NCI-H1092 (cell line): ENCODE data around the gene SLC6A2.
"Not testable (repeated sequence)": the region's sequence is repeated elsewhere in the genome, so short reads cannot be mapped to it uniquely, and the experiment has no call there.

Experiments
- DNase-seq: peaks from one replicate; lab custom pipeline; 2025; lab: John Stamatoyannopoulos, UW

Gene SLC6A2

GRCh38 chr16:55713103-55713502 lies 57.3 kb downstream of the SLC6A2 start:
- DNase-seq = no peak

GRCh38 chr16:55717326-55717725 lies 61.5 kb downstream of the SLC6A2 start:
- DNase-seq = no peak

- DNase-seq = no peak
These were observed 69.4 kb downstream of the SLC6A2 start for GRCh38 chr16:55725055-55725777.

DNA sequence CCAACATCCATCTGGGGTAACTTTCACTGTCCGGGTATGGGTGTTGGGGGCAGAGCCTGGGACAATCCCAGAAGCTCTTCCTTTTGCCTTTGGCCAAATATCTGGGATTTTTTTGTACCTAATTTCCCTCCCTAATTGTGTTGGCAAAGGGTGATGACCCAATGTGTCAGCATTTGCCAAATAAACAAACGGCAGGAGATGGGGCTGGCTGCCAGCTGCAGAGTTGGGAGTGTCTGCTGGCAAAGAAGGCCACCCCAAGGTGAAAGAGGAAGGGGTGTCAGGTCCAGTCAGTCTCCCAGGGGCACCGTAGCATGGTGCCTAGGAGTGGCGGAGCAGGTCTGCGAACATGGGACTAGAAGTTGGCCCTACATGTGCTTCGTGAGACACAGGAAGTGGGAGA lies 73.0 kb downstream of the SLC6A2 start:
- DNase-seq = no peak

DNA sequence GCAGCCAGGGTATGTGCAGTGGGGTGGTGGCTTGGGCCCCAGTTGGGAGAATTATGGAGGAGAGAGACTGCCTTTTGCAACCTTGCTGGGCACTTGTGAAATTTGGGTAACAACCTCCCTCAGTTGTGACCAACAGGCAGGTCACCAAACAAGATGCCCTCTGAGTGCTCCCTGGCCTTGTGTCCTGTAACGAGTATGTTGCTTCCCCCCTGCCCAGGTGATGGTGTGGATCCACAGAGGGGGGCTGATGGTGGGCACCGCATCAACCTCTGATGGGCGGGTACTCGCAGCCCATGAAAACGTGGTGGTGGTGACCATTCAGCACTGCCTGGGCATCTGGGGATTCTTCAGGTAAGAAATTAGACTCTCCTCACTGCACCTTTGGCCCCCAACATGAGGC lies 74.3 kb downstream of the SLC6A2 start:
- DNase-seq = no peak

- no peak for DNase-seq
These were observed 76.7 kb downstream of the SLC6A2 start for GRCh38 chr16:55732496-55732895.

DNA sequence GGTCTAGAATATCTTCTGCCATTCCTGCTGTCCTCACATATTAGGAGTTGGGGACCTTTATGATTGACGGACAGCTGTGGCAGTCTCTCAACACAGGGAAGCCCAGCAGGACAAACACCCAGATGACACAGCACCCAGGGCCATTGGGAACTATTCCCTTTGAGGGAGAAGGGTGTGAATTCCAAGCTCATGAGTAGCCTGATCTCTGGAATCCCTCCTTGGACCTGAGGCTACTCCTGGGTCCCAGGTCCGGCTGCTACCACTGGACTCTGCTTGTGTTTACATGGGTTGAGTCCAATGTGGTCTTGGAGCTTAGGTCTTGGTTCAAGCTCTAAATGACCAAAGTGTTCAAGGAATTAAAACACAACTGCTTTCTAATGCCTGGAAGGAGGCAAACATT lies 78.9 kb downstream of the SLC6A2 start:
- DNase-seq = no peak

DNA sequence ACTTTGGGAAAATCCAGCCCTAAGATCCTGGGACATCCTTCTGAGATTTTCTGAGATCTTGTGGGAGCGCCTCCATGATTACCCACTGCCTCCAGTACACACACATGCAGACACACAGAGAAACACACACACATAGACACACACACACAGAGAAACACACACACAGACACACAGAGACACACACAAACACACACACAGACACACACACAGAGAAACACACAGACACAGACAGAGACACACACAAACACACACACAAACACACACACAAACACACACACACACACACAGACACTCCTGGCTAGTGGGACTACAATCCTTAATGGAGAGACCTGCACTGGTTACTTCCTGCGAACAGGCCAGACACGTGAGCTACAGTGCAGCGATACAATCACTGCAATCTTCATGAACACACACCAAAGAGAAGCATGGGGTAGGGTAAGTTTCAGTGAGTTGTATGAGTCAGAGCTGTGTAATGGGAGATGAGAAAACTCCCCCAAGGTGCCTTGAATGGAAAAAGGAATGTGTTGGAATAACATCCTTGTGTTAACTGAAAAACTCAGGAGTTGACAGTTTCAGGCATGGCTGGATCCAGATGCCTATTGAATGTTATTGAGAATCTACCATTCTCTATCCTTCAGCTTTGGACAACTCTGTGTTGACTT lies 79.5 kb downstream of the SLC6A2 start:
- no peak for DNase-seq

GRCh38 chr16:55736671-55737070 lies 80.9 kb downstream of the SLC6A2 start:
- no peak for DNase-seq

DNA sequence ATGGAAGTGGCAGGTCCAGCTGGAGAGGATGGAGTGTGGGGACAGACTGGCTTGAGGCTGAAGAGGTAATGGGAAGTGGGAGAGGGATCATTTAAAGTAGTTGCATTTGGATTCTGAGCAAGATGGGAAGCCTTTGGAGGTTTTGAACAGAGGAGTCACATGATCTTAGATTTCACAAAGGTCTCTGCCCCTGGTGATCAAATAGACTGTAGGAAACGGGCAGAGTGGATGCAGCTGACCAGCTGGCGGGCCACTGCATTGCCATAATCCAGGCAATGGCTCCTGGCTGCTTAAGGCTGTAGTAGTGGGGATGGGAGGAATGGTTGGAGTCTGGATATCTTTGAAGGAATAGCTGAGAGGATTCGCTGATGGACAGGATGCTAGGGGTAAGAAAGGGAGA lies 81.5 kb downstream of the SLC6A2 start:
- DNase-seq = no peak

- DNase-seq = no peak
These were observed 82.2 kb downstream of the SLC6A2 start for GRCh38 chr16:55737966-55738365.

GRCh38 chr16:55746081-55746480 lies 90.3 kb downstream of the SLC6A2 start:
- DNase-seq = no peak

DNA sequence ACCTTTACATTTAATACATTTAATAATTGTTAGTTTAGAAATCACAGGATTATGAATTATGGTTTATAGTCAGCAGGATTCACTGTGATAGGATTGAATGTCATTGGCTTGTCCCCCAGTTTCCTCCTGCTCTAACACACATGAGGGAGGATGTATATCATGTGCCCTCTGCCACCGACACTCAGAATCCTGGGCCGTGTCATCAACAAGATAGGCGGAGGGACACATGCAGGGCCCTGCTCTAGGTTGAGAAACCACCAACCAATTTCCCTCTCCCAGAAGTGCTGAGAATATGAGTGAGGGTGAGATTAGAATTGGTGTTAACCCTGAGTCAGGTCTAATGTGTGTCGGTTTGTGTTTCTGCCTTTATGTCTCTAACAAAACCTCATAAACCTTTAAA lies 92.0 kb downstream of the SLC6A2 start:
- no peak for DNase-seq

GRCh38 chr16:55752465-55753144 lies 96.8 kb downstream of the SLC6A2 start:
- not testable (repeated sequence) for DNase-seq

- not testable (repeated sequence) for DNase-seq
These were observed 97.4 kb downstream of the SLC6A2 start for GRCh38 chr16:55753145-55753631.
